Stomach (tissue), 9 donors: ENCODE measurements around the gene FAM187B. TPM values are rescaled to one million over a fixed set of nuclear protein-coding genes. Genes with fewer than 3 reads are reported as not detected.

ENCODE experiments used
- DNase-seq, 2 donors: peaks; one replicate each; pipeline versions ENCODE4 v3.0.0 to v3.0.0-alpha.2; 2013 to 2019
- H3K27ac ChIP-seq, 5 donors: fragments of 200-600 bp in 4 of 5; sonication (generic) in 4 of 5; one replicate each; pipeline ENCODE4 v1.5.1; 2013 to 2019; ENCODE audit warnings: mild to moderate bottlenecking in 1 of 5, moderate library complexity in 1 of 5
- H3K27me3 ChIP-seq, 3 donors: fragments of 200-600 bp; sonication (generic); one replicate each; pipeline ENCODE4 v1.5.1; 2017 to 2019; ENCODE audit warnings: mixed run types in 1 of 3
- H3K36me3 ChIP-seq, 4 donors: fragments of 200-600 bp; sonication (generic); 1 replicate in 3 of 4; 2 replicates in 1 of 4; pipeline ENCODE4 v1.5.1; 2016 to 2019
- H3K4me1 ChIP-seq, 4 donors: fragments of 200-600 bp; sonication (generic); one replicate each; pipeline ENCODE4 v1.5.1; 2016 to 2019
- H3K4me3 ChIP-seq, 4 donors: fragments of 200-600 bp; sonication (generic) in 3 of 4; one replicate each; pipeline ENCODE4 v1.5.1; 2016 to 2019; ENCODE audit warnings: mild to moderate bottlenecking in 1 of 4
- H3K9me3 ChIP-seq, 4 donors: fragments of 200-600 bp; sonication (generic); one replicate each; pipeline ENCODE4 v1.5.1; 2016 to 2019
- CTCF ChIP-seq, 7 experiments: fragments of 450-650 bp in 4 of 7; fragments of 200-600 bp in 3 of 7; sonication (generic) in 3 of 7; IDR thresholded peaks; one replicate each; pipeline ENCODE4 v1.5.1; 2016 to 2019; ENCODE audit warnings: antibody characterized with exemption in 7 of 7, control low read depth in 2 of 7, mild to moderate bottlenecking in 1 of 7
- EP300 ChIP-seq: sonication (generic); formaldehyde crosslinking; IDR thresholded peaks from one replicate; pipeline ENCODE4 v1.6.1; 2017; ENCODE audit warnings: antibody characterized with exemption
- POLR2A ChIP-seq, 4 donors: fragments of 450-650 bp; IDR thresholded peaks; one replicate each; pipeline ENCODE4 v1.6.1; 2016; ENCODE audit warnings: antibody characterized with exemption in 4 of 4, control low read depth in 2 of 4, mild to moderate bottlenecking in 1 of 4, moderate library complexity in 1 of 4
- POLR2AphosphoS5 ChIP-seq, 3 donors: sonication (generic); formaldehyde crosslinking; IDR thresholded peaks; one replicate each; pipeline ENCODE4 v1.6.1; 2016; ENCODE audit warnings: antibody characterized with exemption in 3 of 3
- WGBS, 5 donors: extraction: QIAGEN DNeasy Blood & Tissue Kit in 3 of 5; methylation state at CpG; one replicate each; pipeline versions ENCODE4 v1.1.5 to v1.1.7; 2013 to 2018; 5-methylcytosine and 5-hydroxymethylcytosine counted together
- intact Hi-C: fragments of 100-400 bp; cut with DNase I; formaldehyde crosslinking; loops from one replicate; pipeline ENCODE4 v1.15.1; 2023; ENCODE audit warnings: low total_unique reads
- polyA plus RNA-seq, 3 donors: library from polyadenylated mRNA; stranded (reverse); fragments of 200-250 nt; gene quantifications; one replicate each; pipeline ENCODE4 v1.2.3, GENCODE V29; 2013
- total RNA-seq, 5 donors: library from RNA; depleted of rRNA; stranded (reverse); fragments of >200 nt; gene quantifications; one replicate each; pipeline versions ENCODE4 v1.1.0 to v1.2.3, GENCODE V29; 2014 to 2016
- donor health status: healthy with polysubstance abuse.
- donor health status: Bipolar disorder and iron deficiency.
- donor health status: healthy.

The FAM187B gene
- total and polyA plus RNA-seq, 8 donors, result 0.25 TPM; not detected in 7

- no peaks in the 10 kb centered on the region for H3K36me3 ChIP-seq
- intact Hi-C loops, result no loop called here
- H3K9me3 ChIP-seq, result peaks cover 0 to 4% (median 0%) of the 10 kb centered on the region in 4 donors
- no peak for DNase-seq
- H3K4me3 ChIP-seq, result no peak overlapping the region
- H3K4me1 ChIP-seq, result peaks cover 0 to 12% (median 4%) of the 10 kb centered on the region in 4 donors
- H3K27ac ChIP-seq, result no peak overlapping the region
- WGBS, 5 donors, result 86 to 96% (median 88%) methylated on average over 5 of the region's 5 CpGs
- H3K27me3 ChIP-seq, result peaks cover 0 to 10% (median 0%) of the 10 kb centered on the region in 3 donors
- TF ChIP-seq POLR2AphosphoS5 (IDR thresholded peaks at IDR 0.05) (no peak), POLR2A (IDR thresholded peaks at IDR 0.05) (no peak), EP300 (no peak), CTCF (IDR thresholded peaks at IDR 0.05) (no peak)
These were observed 1.8 kb downstream of the FAM187B start for GRCh38 chr19:35226748-35227147.

GRCh38 chr19:35225951-35226350 lies 2.6 kb downstream of the FAM187B start:
- no peak for DNase-seq
- Histone ChIP-seq H3K27me3 (peaks cover 0 to 10% (median 0%) of the 10 kb centered on the region in 3 donors), H3K27ac (no peak overlapping the region), H3K4me3 (no peak overlapping the region), H3K4me1 (peaks cover 4 to 17% (median 9%) of the 10 kb centered on the region in 4 donors), H3K36me3 (no peaks in the 10 kb centered on the region), H3K9me3 (peaks cover 0 to 4% (median 0%) of the 10 kb centered on the region in 4 donors)
- intact Hi-C loops, result no loop called here
- WGBS, 5 donors, result 81 to 93% (median 90%) methylated on average over 6 of the region's 6 CpGs
- TF ChIP-seq POLR2A (IDR thresholded peaks at IDR 0.05) (no peak), POLR2AphosphoS5 (IDR thresholded peaks at IDR 0.05) (no peak), CTCF (IDR thresholded peaks at IDR 0.05) (no peak)

GRCh38 chr19:35224681-35225571 lies 3.6 kb downstream of the FAM187B start:
- no peaks in the 10 kb centered on the region for H3K36me3 ChIP-seq
- peak in 1 of 2 donors; percentile 64 for DNase-seq
- H3K9me3 ChIP-seq, result peaks cover 0 to 4% (median 0%) of the 10 kb centered on the region in 4 donors
- no peak overlapping the region for H3K4me3 ChIP-seq
- 49 to 74% (median 66%) methylated on average over 27 to 41 of the region's 41 CpGs for WGBS, 5 donors
- H3K27ac ChIP-seq, result no peak overlapping the region
- H3K27me3 ChIP-seq, result peaks cover 0 to 10% (median 0%) of the 10 kb centered on the region in 3 donors
- peaks cover 5 to 27% (median 18%) of the 10 kb centered on the region in 4 donors for H3K4me1 ChIP-seq
- no peak for TF ChIP-seq EP300
- TF ChIP-seq POLR2A (IDR thresholded peaks at IDR 0.05), result no peak
- no peak for TF ChIP-seq POLR2AphosphoS5 (IDR thresholded peaks at IDR 0.05)
- TF ChIP-seq CTCF (IDR thresholded peaks at IDR 0.05), result no peak
- intact Hi-C loops, result no loop called here

- no peak for DNase-seq
These were observed 4.6 kb downstream of the FAM187B start for GRCh38 chr19:35223862-35224505.

More at GRCh38 chr19:35223862-35224505, 4.6 kb downstream of the FAM187B start:
- Histone ChIP-seq H3K27ac (no peak overlapping the region), H3K9me3 (peaks cover 0 to 8% (median 2%) of the 10 kb centered on the region in 4 donors), H3K36me3 (no peaks in the 10 kb centered on the region), H3K27me3 (peaks cover 0 to 10% (median 0%) of the 10 kb centered on the region in 3 donors), H3K4me1 (peaks cover 5 to 30% (median 19%) of the 10 kb centered on the region in 4 donors), H3K4me3 (no peak overlapping the region)
- intact Hi-C loops, result no loop called here
- 69 to 82% (median 75%) methylated on average over 4 of the region's 4 CpGs for WGBS, 5 donors
- TF ChIP-seq POLR2AphosphoS5 (IDR thresholded peaks at IDR 0.05) (no peak), EP300 (no peak), CTCF (IDR thresholded peaks at IDR 0.05) (no peak), POLR2A (IDR thresholded peaks at IDR 0.05) (no peak)
